ENCODE measurements around the gene LPGAT1. TPM values are rescaled to one million over a fixed set of nuclear protein-coding genes. Genes with fewer than 3 reads are reported as not detected.

Gene LPGAT1
- total and polyA plus RNA-seq, 4 experiments from 2014 or later, result 13.1 to 31.1 (median 30.4) TPM

GRCh38 chr1:211741116-211741515, 89.4 kb downstream of the LPGAT1 start:
- CTCF ChIA-PET (ENCODE audit: partially characterized antibody), result interaction anchor here (0.9 kb wide), 1 partner anchor 43 kb away, joined by 4 read pairs; no protein-coding TSS in a partner anchor
- peak overlapping the region in 1 of 8 donors; percentile 66 for H3K4me3 Mint-ChIP-seq

DNA sequence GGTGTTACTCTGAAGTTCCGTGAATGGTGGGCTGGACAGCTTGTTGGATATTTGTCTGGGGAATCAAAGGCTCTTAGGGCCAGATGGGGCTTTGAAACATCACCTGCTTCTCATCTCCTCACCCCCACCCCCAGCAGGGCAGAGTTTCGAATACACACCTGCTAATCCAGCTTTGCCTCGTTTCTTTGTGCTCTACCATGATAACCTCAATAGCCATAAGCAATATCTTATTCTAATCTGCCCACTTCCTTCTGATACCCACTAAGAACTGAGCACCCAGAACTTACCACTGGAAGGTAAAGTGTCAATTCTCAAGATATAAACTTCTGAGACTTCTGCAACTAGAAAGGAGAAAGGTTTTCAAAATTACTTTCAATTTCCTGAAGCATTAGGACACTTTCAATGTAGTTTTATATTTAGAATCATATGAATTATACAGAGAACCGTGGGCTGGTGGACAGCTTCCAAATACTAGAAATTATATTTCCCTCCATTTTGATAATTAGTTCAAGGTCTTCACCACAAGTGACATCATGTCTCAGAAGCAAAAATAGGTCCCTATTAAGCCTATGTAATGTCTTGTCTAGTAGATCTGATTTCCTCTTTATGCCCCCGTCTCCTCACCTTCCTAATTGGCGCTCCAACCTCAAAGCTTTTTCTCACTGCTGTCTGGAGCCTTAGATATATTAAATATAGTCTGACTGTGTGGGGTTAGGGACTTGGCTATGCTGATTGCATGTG, 90.7 kb downstream of the LPGAT1 start:
- peak; percentile 4 to 44 (median 15) for DNase-seq
- Histone ChIP-seq H3K9me3 (ENCODE audit: control insufficient read depth in 1 of 2, low read length in 2 of 2) (no peaks in the 10 kb centered on the region), H3K27me3 (ENCODE audit: insufficient read depth, low read length) (no peaks in the 10 kb centered on the region), H3K27ac (ENCODE audit: low read depth, low read length) (peak overlapping the region; percentile 34), H3K36me3 (ENCODE audit: insufficient read depth, low read length) (no peaks in the 10 kb centered on the region), H3K4me3 (ENCODE audit: low read length in 2 of 2) (peak overlapping the region in 1 of 2 donors; percentile 30), H3K4me1 (ENCODE audit: insufficient read depth, low read length) (peaks cover 32% of the 10 kb centered on the region)
- POLR2A ChIA-PET (ENCODE audit: partially characterized antibody), result interaction anchor here (1.0 kb wide), 2 partner anchors 59 to 296 kb away, joined by 3 read pairs; partner anchors contain the start of genes DTL and INTS7
- peaks cover 26 to 43% (median 33%) of the 10 kb centered on the region in 4 donors for H3K4me1 Mint-ChIP-seq
- no peaks in the 10 kb centered on the region for H3K9me3 Mint-ChIP-seq
- CTCF ChIA-PET (ENCODE audit: partially characterized antibody), result interaction anchor here (1.0 to 4.7 kb wide), 3 partner anchors 10 to 41 kb away, joined by 3 to 19 read pairs (median 3); no protein-coding TSS in a partner anchor
- no peaks in the 10 kb centered on the region for H3K36me3 Mint-ChIP-seq
- intact Hi-C loops (cut with micrococcal nuclease), result loop anchor here (10.0 kb wide), 1 partner anchor 45 kb away; no protein-coding TSS in a partner anchor
- H3K27me3 Mint-ChIP-seq, result no peaks in the 10 kb centered on the region
- H3K27ac Mint-ChIP-seq, result peak overlapping the region; percentile 40 to 84 (median 80)
- H3K4me3 Mint-ChIP-seq, result peak overlapping the region; percentile 57 to 88 (median 70)

More at GRCh38 chr1:211741116-211741515, 89.4 kb downstream of the LPGAT1 start:
- intact Hi-C loops (cut with micrococcal nuclease), result loop anchor here (10.0 kb wide), 1 partner anchor 46 kb away; no protein-coding TSS in a partner anchor
- no peaks in the 10 kb centered on the region for H3K27me3 ChIP-seq (ENCODE audit: insufficient read depth, low read length)
- Mint-ChIP-seq H3K27ac (peak overlapping the region in 3 of 7 donors; percentile 38 to 49 (median 44)), H3K4me1 (peaks cover 26 to 43% (median 33%) of the 10 kb centered on the region in 4 donors), H3K9me3 (no peaks in the 10 kb centered on the region), H3K27me3 (no peaks in the 10 kb centered on the region), H3K36me3 (no peaks in the 10 kb centered on the region)
- H3K9me3 ChIP-seq (ENCODE audit: control insufficient read depth in 1 of 2, low read length in 2 of 2), result no peaks in the 10 kb centered on the region
- DNase-seq, result no peak
- no peaks in the 10 kb centered on the region for H3K36me3 ChIP-seq (ENCODE audit: insufficient read depth, low read length)
- H3K4me1 ChIP-seq (ENCODE audit: insufficient read depth, low read length), result peaks cover 32% of the 10 kb centered on the region
- no peak overlapping the region for H3K27ac ChIP-seq (ENCODE audit: low read depth, low read length)
- no peak overlapping the region for H3K4me3 ChIP-seq (ENCODE audit: low read length in 2 of 2)
- POLR2A ChIA-PET (ENCODE audit: partially characterized antibody), result no interaction called here

DNA sequence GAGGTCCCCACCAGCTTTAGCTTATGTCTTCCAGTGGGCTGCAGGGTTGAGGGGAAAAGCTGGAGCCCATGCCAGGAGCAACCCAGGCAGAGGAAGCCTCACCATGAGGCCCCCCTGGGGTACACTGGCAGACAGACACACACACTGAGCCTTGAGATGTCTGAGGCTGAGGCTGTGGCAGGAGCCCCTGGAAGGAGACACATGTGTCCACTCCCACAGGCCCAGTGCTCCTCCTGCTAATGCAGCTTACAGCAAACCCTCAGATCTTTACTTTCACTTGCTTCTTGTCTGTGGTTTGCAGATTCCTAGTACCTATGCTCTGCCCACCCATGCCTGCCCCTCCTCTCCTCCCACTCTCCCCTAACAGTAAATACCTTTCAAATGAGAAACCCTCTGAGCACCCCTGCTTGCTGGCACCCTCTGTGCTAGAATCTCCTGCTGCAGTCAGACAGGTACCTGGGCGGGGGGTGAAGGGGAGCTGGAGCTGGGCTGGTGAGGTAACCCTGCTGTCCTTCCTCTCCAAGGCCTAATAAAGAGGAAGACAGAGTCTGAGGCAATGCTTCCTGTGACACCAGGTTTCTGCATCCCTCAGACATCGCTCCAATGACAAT, 91.8 kb downstream of the LPGAT1 start:
- peaks cover 26 to 43% (median 33%) of the 10 kb centered on the region in 4 donors for H3K4me1 Mint-ChIP-seq
- no peaks in the 10 kb centered on the region for H3K36me3 ChIP-seq (ENCODE audit: insufficient read depth, low read length)
- DNase-seq, result peak; percentile 6 to 33 (median 13)
- ChIA-PET CTCF (ENCODE audit: partially characterized antibody) (interaction anchor here (1.2 to 4.7 kb wide), 2 partner anchors 11 to 40 kb away, joined by 3 to 19 read pairs; no protein-coding TSS in a partner anchor), POLR2A (ENCODE audit: partially characterized antibody) (interaction anchor here (1.0 kb wide), 2 partner anchors 58 to 297 kb away, joined by 3 read pairs; partner anchors contain the start of genes DTL and INTS7)
- no peaks in the 10 kb centered on the region for H3K9me3 ChIP-seq (ENCODE audit: control insufficient read depth in 1 of 2, low read length in 2 of 2)
- H3K9me3 Mint-ChIP-seq, result no peaks in the 10 kb centered on the region
- H3K27ac ChIP-seq (ENCODE audit: low read depth, low read length), result no peak overlapping the region
- H3K4me3 Mint-ChIP-seq, result peak overlapping the region; percentile 16 to 88 (median 70)
- intact Hi-C loops (cut with micrococcal nuclease), result no loop called here
- peak overlapping the region in 1 of 2 donors; percentile 11 for H3K4me3 ChIP-seq (ENCODE audit: low read length in 2 of 2)
- H3K27me3 Mint-ChIP-seq, result no peaks in the 10 kb centered on the region
- H3K27me3 ChIP-seq (ENCODE audit: insufficient read depth, low read length), result no peaks in the 10 kb centered on the region
- H3K4me1 ChIP-seq (ENCODE audit: insufficient read depth, low read length), result peaks cover 32% of the 10 kb centered on the region
- peak overlapping the region; percentile 40 to 92 (median 81) for H3K27ac Mint-ChIP-seq
- no peaks in the 10 kb centered on the region for H3K36me3 Mint-ChIP-seq

- H3K27me3 Mint-ChIP-seq, result no peaks in the 10 kb centered on the region
- peak overlapping the region in 1 of 2 donors; percentile 11 for H3K4me3 ChIP-seq (ENCODE audit: low read length in 2 of 2)
- no peaks in the 10 kb centered on the region for H3K36me3 Mint-ChIP-seq
- no peaks in the 10 kb centered on the region for H3K27me3 ChIP-seq (ENCODE audit: insufficient read depth, low read length)
- no peak for DNase-seq
- H3K4me3 Mint-ChIP-seq, result peak overlapping the region in 7 of 8 donors; percentile 57 to 88 (median 71)
- no peaks in the 10 kb centered on the region for H3K9me3 ChIP-seq (ENCODE audit: control insufficient read depth in 1 of 2, low read length in 2 of 2)
- H3K27ac ChIP-seq (ENCODE audit: low read depth, low read length), result no peak overlapping the region
- ChIA-PET CTCF (ENCODE audit: partially characterized antibody) (interaction anchor here (1.2 to 4.7 kb wide), 2 partner anchors 12 to 40 kb away, joined by 3 to 19 read pairs; no protein-coding TSS in a partner anchor), POLR2A (ENCODE audit: partially characterized antibody) (no interaction called here)
- peaks cover 26 to 43% (median 32%) of the 10 kb centered on the region in 4 donors for H3K4me1 Mint-ChIP-seq
- H3K9me3 Mint-ChIP-seq, result no peaks in the 10 kb centered on the region
- no peaks in the 10 kb centered on the region for H3K36me3 ChIP-seq (ENCODE audit: insufficient read depth, low read length)
- peaks cover 32% of the 10 kb centered on the region for H3K4me1 ChIP-seq (ENCODE audit: insufficient read depth, low read length)
- intact Hi-C loops (cut with micrococcal nuclease), result no loop called here
- H3K27ac Mint-ChIP-seq, result peak overlapping the region; percentile 21 to 92 (median 81)
These were observed 92.4 kb downstream of the LPGAT1 start for GRCh38 chr1:211738096-211738690.

DNA sequence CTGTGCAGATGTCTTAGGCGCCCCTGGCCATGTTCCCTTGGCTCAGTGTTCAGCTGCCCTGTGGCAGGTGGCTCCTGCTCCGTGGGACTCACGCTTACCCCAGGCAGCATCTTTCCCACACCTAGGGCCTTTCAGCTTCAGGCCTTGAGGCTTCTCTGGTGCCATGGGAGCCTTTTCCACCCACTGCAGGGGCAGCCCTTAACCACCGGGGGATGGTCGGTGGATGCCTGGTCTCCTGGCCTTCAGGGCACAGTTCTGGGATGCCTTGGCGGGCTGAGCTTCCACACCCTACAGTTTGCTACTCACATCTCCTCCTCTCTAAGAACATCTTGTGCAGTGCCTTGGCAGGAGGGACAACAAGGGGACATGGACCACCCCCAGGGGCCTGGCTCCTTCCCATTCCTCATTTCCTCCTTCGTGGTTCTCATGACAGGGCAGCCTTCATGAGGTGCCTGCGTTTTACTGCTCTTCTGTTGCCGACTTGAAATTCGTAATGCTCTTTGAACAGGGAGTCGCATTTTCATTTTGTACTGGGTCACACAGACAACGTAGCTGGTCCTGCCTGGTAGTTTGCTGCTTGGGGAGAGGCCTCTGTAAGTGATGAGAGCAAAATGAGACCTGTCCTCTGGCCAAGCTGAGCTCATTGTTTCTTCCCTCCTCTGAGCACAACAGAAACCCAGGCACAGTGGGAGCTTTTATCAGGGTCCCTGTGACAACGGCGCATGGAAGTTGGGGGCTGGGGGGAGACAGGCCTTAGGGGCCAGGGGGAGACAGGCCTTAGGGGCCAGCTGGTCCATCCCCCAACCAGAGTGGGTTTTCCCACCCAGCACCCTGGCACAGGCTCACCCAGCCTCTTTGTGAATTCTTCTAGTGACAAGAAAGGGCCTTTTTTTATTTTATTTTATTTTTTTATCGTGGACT, 93.2 kb downstream of the LPGAT1 start:
- Mint-ChIP-seq H3K36me3 (no peaks in the 10 kb centered on the region), H3K27ac (peak overlapping the region in 5 of 7 donors; percentile 42 to 81 (median 53)), H3K4me3 (peak overlapping the region in 1 of 8 donors; percentile 2), H3K4me1 (peaks cover 26 to 43% (median 30%) of the 10 kb centered on the region in 4 donors), H3K9me3 (no peaks in the 10 kb centered on the region), H3K27me3 (no peaks in the 10 kb centered on the region)
- ChIA-PET POLR2A (ENCODE audit: partially characterized antibody) (no interaction called here), CTCF (ENCODE audit: partially characterized antibody) (interaction anchor here (4.7 kb wide), 1 partner anchor 39 kb away, joined by 19 read pairs; no protein-coding TSS in a partner anchor)
- H3K27ac ChIP-seq (ENCODE audit: low read depth, low read length), result no peak overlapping the region
- intact Hi-C loops (cut with micrococcal nuclease), result no loop called here
- no peaks in the 10 kb centered on the region for H3K9me3 ChIP-seq (ENCODE audit: control insufficient read depth in 1 of 2, low read length in 2 of 2)
- H3K4me1 ChIP-seq (ENCODE audit: insufficient read depth, low read length), result peaks cover 32% of the 10 kb centered on the region
- no peak overlapping the region for H3K4me3 ChIP-seq (ENCODE audit: low read length in 2 of 2)
- no peaks in the 10 kb centered on the region for H3K27me3 ChIP-seq (ENCODE audit: insufficient read depth, low read length)
- H3K36me3 ChIP-seq (ENCODE audit: insufficient read depth, low read length), result no peaks in the 10 kb centered on the region
- DNase-seq, result no peak

DNA sequence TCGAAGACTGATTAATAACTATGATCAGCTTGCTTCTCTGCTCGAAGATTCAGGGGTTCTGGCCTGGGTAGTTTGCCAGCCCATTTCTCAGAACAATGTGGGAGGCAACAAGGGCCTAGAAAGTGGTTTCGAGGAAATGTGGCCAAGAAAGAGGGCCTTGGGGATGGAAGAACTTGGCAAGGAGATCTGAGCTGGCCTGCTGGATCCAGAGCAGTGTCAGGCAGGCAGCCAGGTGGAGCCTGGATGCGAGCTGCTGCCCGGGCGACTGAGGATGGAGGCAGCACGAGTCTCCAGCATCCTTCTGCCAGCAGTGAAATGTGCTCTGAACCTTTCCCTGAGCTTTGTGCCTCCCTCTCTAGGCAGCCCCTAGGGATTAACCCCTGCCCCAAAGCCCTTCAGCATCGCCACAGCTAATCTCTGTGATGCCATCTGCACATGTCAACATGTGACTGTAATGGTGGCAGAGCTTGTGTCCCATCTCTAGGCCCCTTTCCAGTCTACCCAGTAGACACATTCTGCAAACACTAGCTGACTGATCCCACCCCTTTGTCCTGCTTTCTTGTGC, 94.1 kb downstream of the LPGAT1 start:
- no peak overlapping the region for H3K27ac ChIP-seq (ENCODE audit: low read depth, low read length)
- H3K9me3 Mint-ChIP-seq, result peaks cover 0 to 2% (median 0%) of the 10 kb centered on the region in 8 donors
- no peaks in the 10 kb centered on the region for H3K36me3 Mint-ChIP-seq
- H3K4me1 ChIP-seq (ENCODE audit: insufficient read depth, low read length), result peaks cover 32% of the 10 kb centered on the region
- H3K4me3 Mint-ChIP-seq, result no peak overlapping the region
- intact Hi-C loops (cut with micrococcal nuclease), result no loop called here
- DNase-seq, result no peak
- ChIA-PET CTCF (ENCODE audit: partially characterized antibody) (interaction anchor here (4.7 kb wide), 1 partner anchor 38 kb away, joined by 19 read pairs; no protein-coding TSS in a partner anchor), POLR2A (ENCODE audit: partially characterized antibody) (no interaction called here)
- H3K27me3 ChIP-seq (ENCODE audit: insufficient read depth, low read length), result no peaks in the 10 kb centered on the region
- no peaks in the 10 kb centered on the region for H3K9me3 ChIP-seq (ENCODE audit: control insufficient read depth in 1 of 2, low read length in 2 of 2)
- no peaks in the 10 kb centered on the region for H3K36me3 ChIP-seq (ENCODE audit: insufficient read depth, low read length)
- no peak overlapping the region for H3K4me3 ChIP-seq (ENCODE audit: low read length in 2 of 2)
- no peak overlapping the region for H3K27ac Mint-ChIP-seq
- H3K27me3 Mint-ChIP-seq, result no peaks in the 10 kb centered on the region
- H3K4me1 Mint-ChIP-seq, result peaks cover 26 to 38% (median 30%) of the 10 kb centered on the region in 4 donors

Data from CD4-positive, alpha-beta memory T cell (primary cell).